Measurements from ENCODE around the gene SLC26A11.
"Not testable (repeated sequence)": the region's sequence is repeated elsewhere in the genome, so short reads cannot be mapped to it uniquely, and the experiment has no call there.

The SLC26A11 gene

GRCh38 chr17:80248001-80248893 lies 28.0 kb downstream of the SLC26A11 start:
- TF ChIP-seq POLR2A (IDR thresholded peaks at IDR 0.05; ENCODE audit: low read depth, low read length) = no peak
- DNase-seq (ENCODE audit: insufficient read length, low spot score) (no peak), FAIRE-seq (no peak)

- DNase-seq (ENCODE audit: insufficient read length, low spot score) = no peak
- TF ChIP-seq POLR2A (IDR thresholded peaks at IDR 0.05; ENCODE audit: low read depth, low read length) = no peak
- no peak for FAIRE-seq
Measured at GRCh38 chr17:80248894-80249710, 28.9 kb downstream of the SLC26A11 start.

- TF ChIP-seq POLR2A (IDR thresholded peaks at IDR 0.05; ENCODE audit: low read depth, low read length) = no peak
- FAIRE-seq = no peak
- no peak for DNase-seq (ENCODE audit: insufficient read length, low spot score)
Measured at GRCh38 chr17:80251966-80252365, 31.7 kb downstream of the SLC26A11 start.

GRCh38 chr17:80252871-80253270 lies 32.6 kb downstream of the SLC26A11 start:
- DNase-seq (ENCODE audit: insufficient read length, low spot score) (no peak), FAIRE-seq (no peak)
- TF ChIP-seq POLR2A (IDR thresholded peaks at IDR 0.05; ENCODE audit: low read depth, low read length) = no peak

GRCh38 chr17:80253631-80254395 lies 33.6 kb downstream of the SLC26A11 start:
- no peak for FAIRE-seq
- no peak for DNase-seq (ENCODE audit: insufficient read length, low spot score)
- TF ChIP-seq POLR2A (IDR thresholded peaks at IDR 0.05; ENCODE audit: low read depth, low read length) = no peak

GRCh38 chr17:80254396-80255251 lies 34.4 kb downstream of the SLC26A11 start:
- peak; percentile 50 for FAIRE-seq
- peak; percentile 93 for DNase-seq (ENCODE audit: insufficient read length, low spot score)
- no peak; the same call in 1 of the 2 replicates for TF ChIP-seq POLR2A (IDR thresholded peaks at IDR 0.05; ENCODE audit: low read depth, low read length)

- no peak for DNase-seq (ENCODE audit: insufficient read length, low spot score)
- TF ChIP-seq POLR2A (IDR thresholded peaks at IDR 0.05; ENCODE audit: low read depth, low read length) = no peak
- FAIRE-seq = no peak
Measured at GRCh38 chr17:80256034-80256350, 35.8 kb downstream of the SLC26A11 start.

- no peak for TF ChIP-seq POLR2A (IDR thresholded peaks at IDR 0.05; ENCODE audit: low read depth, low read length)
- FAIRE-seq (no peak), DNase-seq (ENCODE audit: insufficient read length, low spot score) (no peak)
Measured at GRCh38 chr17:80257716-80258213, 37.5 kb downstream of the SLC26A11 start.

- not testable (repeated sequence) for DNase-seq (ENCODE audit: insufficient read length, low spot score); FAIRE-seq
Measured at GRCh38 chr17:80258296-80258695, 38.1 kb downstream of the SLC26A11 start.

- TF ChIP-seq POLR2A (IDR thresholded peaks at IDR 0.05; ENCODE audit: low read depth, low read length) = no peak
- FAIRE-seq = no peak
- DNase-seq (ENCODE audit: insufficient read length, low spot score) = no peak
Measured at GRCh38 chr17:80259457-80260068, 39.3 kb downstream of the SLC26A11 start.

GRCh38 chr17:80260069-80260535 lies 39.9 kb downstream of the SLC26A11 start:
- FAIRE-seq (no peak), DNase-seq (ENCODE audit: insufficient read length, low spot score) (peak; percentile 91)
- TF ChIP-seq POLR2A (IDR thresholded peaks at IDR 0.05; ENCODE audit: low read depth, low read length) = peak; percentile 68

- peak; percentile 70 for TF ChIP-seq POLR2A (IDR thresholded peaks at IDR 0.05; ENCODE audit: low read depth, low read length)
- DNase-seq (ENCODE audit: insufficient read length, low spot score) (peak; percentile 68), FAIRE-seq (no peak)
Measured at GRCh38 chr17:80260791-80261158, 40.5 kb downstream of the SLC26A11 start, which contains the start of gene RNF213. TSS of gene RNF213 (plus strand) at chr17:80260852. CDS start at chr17:80263682, 2,830 bp downstream.

Data from H54 (cell line).